ENCODE data around the gene EYA2. TPM values are rescaled to one million over a fixed set of nuclear protein-coding genes. Genes with fewer than 3 reads are reported as not detected.

Gene EYA2
- total and polyA plus RNA-seq, 4 donors: 0.17 to 0.54 (median 0.23) TPM; not detected in 1

DNA sequence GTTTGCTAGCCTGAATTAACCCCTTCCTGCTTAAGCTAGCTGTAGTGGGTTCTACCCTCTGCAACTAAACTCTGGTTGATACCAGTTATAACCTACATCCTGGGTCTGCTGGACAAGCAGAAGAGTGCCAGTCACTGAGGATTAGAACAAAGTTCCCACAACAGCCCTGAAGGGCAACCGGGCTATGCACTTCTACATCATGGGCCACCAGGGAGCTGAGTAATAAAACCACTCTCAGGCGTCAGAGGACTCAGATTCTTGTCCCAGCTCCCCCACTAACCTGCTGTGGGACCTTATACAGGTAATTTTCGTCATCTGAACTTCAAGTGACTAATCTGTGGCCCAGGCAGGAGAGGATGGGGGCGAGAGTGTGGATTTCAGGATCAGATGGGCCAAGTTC lies 56.8 kb downstream of the EYA2 start (continued):
- TF ChIP-seq, protein P1, sequence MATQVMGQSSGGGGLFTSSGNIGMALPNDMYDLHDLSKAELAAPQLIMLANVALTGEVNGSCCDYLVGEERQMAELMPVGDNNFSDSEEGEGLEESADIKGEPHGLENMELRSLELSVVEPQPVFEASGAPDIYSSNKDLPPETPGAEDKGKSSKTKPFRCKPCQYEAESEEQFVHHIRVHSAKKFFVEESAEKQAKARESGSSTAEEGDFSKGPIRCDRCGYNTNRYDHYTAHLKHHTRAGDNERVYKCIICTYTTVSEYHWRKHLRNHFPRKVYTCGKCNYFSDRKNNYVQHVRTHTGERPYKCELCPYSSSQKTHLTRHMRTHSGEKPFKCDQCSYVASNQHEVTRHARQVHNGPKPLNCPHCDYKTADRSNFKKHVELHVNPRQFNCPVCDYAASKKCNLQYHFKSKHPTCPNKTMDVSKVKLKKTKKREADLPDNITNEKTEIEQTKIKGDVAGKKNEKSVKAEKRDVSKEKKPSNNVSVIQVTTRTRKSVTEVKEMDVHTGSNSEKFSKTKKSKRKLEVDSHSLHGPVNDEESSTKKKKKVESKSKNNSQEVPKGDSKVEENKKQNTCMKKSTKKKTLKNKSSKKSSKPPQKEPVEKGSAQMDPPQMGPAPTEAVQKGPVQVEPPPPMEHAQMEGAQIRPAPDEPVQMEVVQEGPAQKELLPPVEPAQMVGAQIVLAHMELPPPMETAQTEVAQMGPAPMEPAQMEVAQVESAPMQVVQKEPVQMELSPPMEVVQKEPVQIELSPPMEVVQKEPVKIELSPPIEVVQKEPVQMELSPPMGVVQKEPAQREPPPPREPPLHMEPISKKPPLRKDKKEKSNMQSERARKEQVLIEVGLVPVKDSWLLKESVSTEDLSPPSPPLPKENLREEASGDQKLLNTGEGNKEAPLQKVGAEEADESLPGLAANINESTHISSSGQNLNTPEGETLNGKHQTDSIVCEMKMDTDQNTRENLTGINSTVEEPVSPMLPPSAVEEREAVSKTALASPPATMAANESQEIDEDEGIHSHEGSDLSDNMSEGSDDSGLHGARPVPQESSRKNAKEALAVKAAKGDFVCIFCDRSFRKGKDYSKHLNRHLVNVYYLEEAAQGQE (IDR thresholded peaks at IDR 0.05): no peak

DNA sequence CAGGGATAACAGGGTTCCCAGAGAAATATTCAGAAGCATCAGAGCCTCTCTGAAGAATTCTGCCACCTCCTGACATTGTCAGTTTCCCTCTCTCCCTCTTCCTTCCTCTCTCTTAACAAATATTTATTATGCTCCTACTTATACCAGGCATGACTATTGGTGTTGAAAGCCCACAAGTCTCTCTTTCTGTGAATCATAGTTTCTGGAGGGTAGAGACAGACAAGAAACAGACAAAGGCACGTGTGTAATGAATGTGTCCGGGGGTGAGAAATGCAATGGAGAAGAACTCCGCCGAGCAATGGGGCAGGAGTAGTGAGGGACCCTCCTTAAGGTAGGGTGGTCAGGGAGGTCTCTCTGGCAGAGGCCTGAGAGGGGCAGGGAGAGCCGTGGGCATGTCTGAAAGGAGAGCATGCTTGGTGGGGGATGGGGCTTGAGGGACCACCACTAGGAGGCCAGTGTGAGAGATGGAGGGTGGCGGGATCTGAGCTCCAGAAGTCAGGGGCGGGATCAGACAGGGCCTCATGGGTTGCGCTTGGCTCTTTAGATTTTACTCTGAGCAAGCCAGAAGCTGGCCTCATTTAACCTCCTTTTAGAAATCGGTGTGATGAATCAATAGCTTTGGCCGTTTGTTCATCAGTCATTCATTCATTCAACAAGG lies 57.3 kb downstream of the EYA2 start:
- 75% methylated on average over 10 of the region's 10 CpGs for WGBS

DNA sequence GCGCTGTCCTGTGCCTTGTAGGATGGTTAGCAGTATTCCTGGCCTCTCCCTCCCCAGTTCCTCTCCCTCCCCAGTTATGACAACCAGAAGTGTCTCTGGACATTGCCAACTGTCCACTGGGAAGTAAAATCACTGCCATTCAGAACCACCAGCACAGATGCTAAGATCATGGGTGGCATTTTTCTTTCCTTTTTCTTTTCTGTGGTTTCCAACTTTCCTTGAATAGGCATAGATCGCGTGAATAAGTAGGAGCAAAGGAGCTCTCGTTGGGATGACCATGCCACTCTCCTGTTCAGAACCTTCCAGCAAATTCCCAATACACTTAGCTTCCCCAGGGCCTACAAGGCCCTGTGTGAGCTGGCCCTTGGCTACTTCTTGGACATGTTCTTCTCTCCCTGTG lies 59.0 kb downstream of the EYA2 start:
- TF ChIP-seq NR2F2 (IDR thresholded peaks at IDR 0.05): no peak
- TF ChIP-seq HNF4G (IDR thresholded peaks at IDR 0.05): no peak
- no peak for TF ChIP-seq RAD21 (IDR thresholded peaks at IDR 0.05)
- no peak for TF ChIP-seq FOXA1 (IDR thresholded peaks at IDR 0.05)
- no peak for TF ChIP-seq GABPA (IDR thresholded peaks at IDR 0.05 in 1 of 2, conservative IDR thresholded peaks at IDR 0.05 in 1 of 2)
- TF ChIP-seq, protein P2, sequence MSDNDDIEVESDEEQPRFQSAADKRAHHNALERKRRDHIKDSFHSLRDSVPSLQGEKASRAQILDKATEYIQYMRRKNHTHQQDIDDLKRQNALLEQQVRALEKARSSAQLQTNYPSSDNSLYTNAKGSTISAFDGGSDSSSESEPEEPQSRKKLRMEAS (IDR thresholded peaks at IDR 0.05): no peak
- TF ChIP-seq SP1 (IDR thresholded peaks at IDR 0.05): no peak
- TF ChIP-seq RXRA (IDR thresholded peaks at IDR 0.05): no peak
- TF ChIP-seq EGR1 (IDR thresholded peaks at IDR 0.05; ENCODE audit: low read depth in 2 of 2): no peak
- TF ChIP-seq TAF1 (conservative IDR thresholded peaks at IDR 0.05): no peak
- TF ChIP-seq HNF4A (conservative IDR thresholded peaks at IDR 0.05): no peak
- TF ChIP-seq YY1 (IDR thresholded peaks at IDR 0.05): no peak
- TF ChIP-seq, protein P1 (IDR thresholded peaks at IDR 0.05): no peak
- TF ChIP-seq, protein P3, sequence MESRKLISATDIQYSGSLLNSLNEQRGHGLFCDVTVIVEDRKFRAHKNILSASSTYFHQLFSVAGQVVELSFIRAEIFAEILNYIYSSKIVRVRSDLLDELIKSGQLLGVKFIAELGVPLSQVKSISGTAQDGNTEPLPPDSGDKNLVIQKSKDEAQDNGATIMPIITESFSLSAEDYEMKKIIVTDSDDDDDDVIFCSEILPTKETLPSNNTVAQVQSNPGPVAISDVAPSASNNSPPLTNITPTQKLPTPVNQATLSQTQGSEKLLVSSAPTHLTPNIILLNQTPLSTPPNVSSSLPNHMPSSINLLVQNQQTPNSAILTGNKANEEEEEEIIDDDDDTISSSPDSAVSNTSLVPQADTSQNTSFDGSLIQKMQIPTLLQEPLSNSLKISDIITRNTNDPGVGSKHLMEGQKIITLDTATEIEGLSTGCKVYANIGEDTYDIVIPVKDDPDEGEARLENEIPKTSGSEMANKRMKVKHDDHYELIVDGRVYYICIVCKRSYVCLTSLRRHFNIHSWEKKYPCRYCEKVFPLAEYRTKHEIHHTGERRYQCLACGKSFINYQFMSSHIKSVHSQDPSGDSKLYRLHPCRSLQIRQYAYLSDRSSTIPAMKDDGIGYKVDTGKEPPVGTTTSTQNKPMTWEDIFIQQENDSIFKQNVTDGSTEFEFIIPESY (IDR thresholded peaks at IDR 0.05): no peak
- no peak overlapping the region for H3K9ac ChIP-seq (ENCODE audit: low read depth in 1 of 2, low read length in 2 of 2)
- WGBS: 93% methylated on average over 4 of the region's 4 CpGs

More for the DNA sequence above, 57.3 kb downstream of the EYA2 start:
- TF ChIP-seq SP1 (IDR thresholded peaks at IDR 0.05) (no peak), TAF1 (conservative IDR thresholded peaks at IDR 0.05) (no peak), FOXA2 (IDR thresholded peaks at IDR 0.05) (no peak), FOXA1 (IDR thresholded peaks at IDR 0.05) (no peak), JUND (IDR thresholded peaks at IDR 0.05) (no peak), YY1 (IDR thresholded peaks at IDR 0.05) (no peak), RXRA (IDR thresholded peaks at IDR 0.05) (no peak)
- TF ChIP-seq, protein P3 (IDR thresholded peaks at IDR 0.05): no peak
- TF ChIP-seq, protein P2 (IDR thresholded peaks at IDR 0.05): no peak
- no peaks in the 10 kb centered on the region for H3K36me3 ChIP-seq (ENCODE audit: control insufficient read depth in 4 of 4, insufficient read depth in 3 of 4, low read depth in 1 of 4, low read length in 3 of 4)
- no peak overlapping the region for H3K4me3 ChIP-seq (ENCODE audit: low read depth in 1 of 3, low read length in 3 of 3)
- no peak for DNase-seq (ENCODE audit: low spot score)
- peaks cover 0 to 2% (median 0%) of the 10 kb centered on the region in 4 donors for H3K9me3 ChIP-seq (ENCODE audit: control insufficient read depth in 4 of 4, low read length in 3 of 4)
- H3K27me3 ChIP-seq (ENCODE audit: control insufficient read depth in 4 of 4, insufficient read depth in 4 of 4, low read length in 3 of 4): no peaks in the 10 kb centered on the region
- no peak overlapping the region for H3K27ac ChIP-seq (ENCODE audit: low read depth in 1 of 2, low read length in 2 of 2)
- no peak overlapping the region for H3K9ac ChIP-seq (ENCODE audit: low read depth in 1 of 2, low read length in 2 of 2)
- no peaks in the 10 kb centered on the region for H3K4me1 ChIP-seq (ENCODE audit: control insufficient read depth in 4 of 4, insufficient read depth in 4 of 4, low read length in 3 of 4)

More for the DNA sequence above, 59.0 kb downstream of the EYA2 start:
- H3K4me3 ChIP-seq (ENCODE audit: low read depth in 1 of 3, low read length in 3 of 3): no peak overlapping the region
- no peaks in the 10 kb centered on the region for H3K36me3 ChIP-seq (ENCODE audit: control insufficient read depth in 4 of 4, insufficient read depth in 3 of 4, low read depth in 1 of 4, low read length in 3 of 4)
- no peak for DNase-seq (ENCODE audit: low spot score)
- no peak overlapping the region for H3K27ac ChIP-seq (ENCODE audit: low read depth in 1 of 2, low read length in 2 of 2)
- no peaks in the 10 kb centered on the region for H3K27me3 ChIP-seq (ENCODE audit: control insufficient read depth in 4 of 4, insufficient read depth in 4 of 4, low read length in 3 of 4)
- H3K9me3 ChIP-seq (ENCODE audit: control insufficient read depth in 4 of 4, low read length in 3 of 4): peaks cover 0 to 2% (median 0%) of the 10 kb centered on the region in 4 donors
- no peaks in the 10 kb centered on the region for H3K4me1 ChIP-seq (ENCODE audit: control insufficient read depth in 4 of 4, insufficient read depth in 4 of 4, low read length in 3 of 4)
